Measurements from ENCODE around the gene MRPL58. TPM values are rescaled to one million over a fixed set of nuclear protein-coding genes. Genes with fewer than 3 reads are reported as not detected.

Gene MRPL58
- polyA plus RNA-seq, 1 donor (not counting 4 experiments of a cell fraction or from before 2014, with no cell fraction given), result 61.1 TPM

- Histone ChIP-seq H4K20me1 (ENCODE audit: control insufficient read depth, extremely low read depth, insufficient read depth, low read length) (no peaks in the 10 kb centered on the region), H3K27ac (ENCODE audit: control insufficient read depth, insufficient read depth, low read length) (no peak overlapping the region), H2AFZ (ENCODE audit: control insufficient read depth, low read length) (no peak overlapping the region), H3K9ac (ENCODE audit: control insufficient read depth, extremely low read depth, insufficient read depth, low read length) (no peak overlapping the region), H3K4me2 (ENCODE audit: control insufficient read depth, extremely low read depth, insufficient read depth, low read depth, low read length) (no peak overlapping the region), H3K4me3 (ENCODE audit: control insufficient read depth in 2 of 3, extremely low read depth in 1 of 3, insufficient read depth in 2 of 3, low read depth in 1 of 3, low read length in 3 of 3) (no peak overlapping the region), H3K9me1 (ENCODE audit: control insufficient read depth, extremely low read depth, insufficient read depth, low read length) (no peaks in the 10 kb centered on the region), H3K4me1 (ENCODE audit: control insufficient read depth, extremely low read depth, insufficient read depth, low read length) (no peaks in the 10 kb centered on the region), H3K9me3 (ENCODE audit: control insufficient read depth, low read depth, low read length) (no peaks in the 10 kb centered on the region), H3K27me3 (ENCODE audit: control insufficient read depth, extremely low read depth, insufficient read depth, low read length) (no peaks in the 10 kb centered on the region), H3K36me3 (ENCODE audit: control insufficient read depth in 2 of 2, extremely low read depth in 1 of 2, insufficient read depth in 2 of 2, low read length in 2 of 2) (peaks cover 20 to 27% of the 10 kb centered on the region in 2 experiments), H3K79me2 (ENCODE audit: control insufficient read depth, insufficient read depth, low read length) (no peaks in the 10 kb centered on the region)
- no peak for DNase-seq (ENCODE audit: low read depth, low spot score)
- dilution Hi-C loops (cut with MboI; ENCODE audit: extremely low pct_ligation_motif_present, low sequenced_read_pairs), result no loop called here
- FAIRE-seq, result peak; percentile 57
- no peak for TF ChIP-seq CTCF (optimal IDR thresholded peaks at IDR 0.05 in 1 of 3, IDR thresholded peaks at IDR 0.05 in 1 of 3, conservative IDR thresholded peaks at IDR 0.05 in 1 of 3; ENCODE audit: extremely low read depth in 1 of 3, insufficient read depth in 2 of 3, low read length in 3 of 3)
Observed at GRCh38 chr17:75065562-75066151, 53.2 kb downstream of the MRPL58 start.

- Histone ChIP-seq H3K27ac (ENCODE audit: control insufficient read depth, insufficient read depth, low read length) (no peak overlapping the region), H3K27me3 (ENCODE audit: control insufficient read depth, extremely low read depth, insufficient read depth, low read length) (no peaks in the 10 kb centered on the region), H3K4me1 (ENCODE audit: control insufficient read depth, extremely low read depth, insufficient read depth, low read length) (no peaks in the 10 kb centered on the region), H3K9ac (ENCODE audit: control insufficient read depth, extremely low read depth, insufficient read depth, low read length) (no peak overlapping the region), H3K4me2 (ENCODE audit: control insufficient read depth, extremely low read depth, insufficient read depth, low read depth, low read length) (no peak overlapping the region), H2AFZ (ENCODE audit: control insufficient read depth, low read length) (no peak overlapping the region), H3K4me3 (ENCODE audit: control insufficient read depth in 2 of 3, extremely low read depth in 1 of 3, insufficient read depth in 2 of 3, low read depth in 1 of 3, low read length in 3 of 3) (no peak overlapping the region), H3K9me3 (ENCODE audit: control insufficient read depth, low read depth, low read length) (no peaks in the 10 kb centered on the region), H3K9me1 (ENCODE audit: control insufficient read depth, extremely low read depth, insufficient read depth, low read length) (no peaks in the 10 kb centered on the region), H3K79me2 (ENCODE audit: control insufficient read depth, insufficient read depth, low read length) (no peaks in the 10 kb centered on the region), H4K20me1 (ENCODE audit: control insufficient read depth, extremely low read depth, insufficient read depth, low read length) (no peaks in the 10 kb centered on the region), H3K36me3 (ENCODE audit: control insufficient read depth in 2 of 2, extremely low read depth in 1 of 2, insufficient read depth in 2 of 2, low read length in 2 of 2) (peaks cover 14 to 15% of the 10 kb centered on the region in 2 experiments)
- DNase-seq (ENCODE audit: low read depth, low spot score), result no peak
- no peak for FAIRE-seq
- dilution Hi-C loops (cut with MboI; ENCODE audit: extremely low pct_ligation_motif_present, low sequenced_read_pairs), result no loop called here
- no peak for TF ChIP-seq EZH2 (IDR thresholded peaks at IDR 0.05; ENCODE audit: low read length)
- no peak for TF ChIP-seq CTCF (optimal IDR thresholded peaks at IDR 0.05 in 1 of 3, IDR thresholded peaks at IDR 0.05 in 1 of 3, conservative IDR thresholded peaks at IDR 0.05 in 1 of 3; ENCODE audit: extremely low read depth in 1 of 3, insufficient read depth in 2 of 3, low read length in 3 of 3)
Observed at GRCh38 chr17:75067856-75068255, 55.4 kb downstream of the MRPL58 start.

Measured in keratinocyte (primary cell).